Neural cell (in vitro differentiated cells): ENCODE data around the gene TK1.
"Not testable (repeated sequence)": the region's sequence is repeated elsewhere in the genome, so short reads cannot be mapped to it uniquely, and the experiment has no call there.

Experiments used
- EZH2 ChIP-seq: fragments of 200-600, 300-800 bp; shearing (Covaris generic), sonication (generic); IDR thresholded peaks from 2 replicates; pipeline ENCODE4 v1.6.1; 2014; ENCODE audit warnings: antibody characterized with exemption, low read length, borderline replicate concordance, mild to moderate bottlenecking; ENCODE audit not compliant: insufficient read depth, poor library complexity, severe bottlenecking
- SMC3 ChIP-seq: fragments of 450-650 bp; conservative IDR thresholded peaks from 2 replicates; pipeline ENCODE4 v1.6.1; 2014; ENCODE audit warnings: antibody characterized with exemption, mild to moderate bottlenecking, moderate library complexity; ENCODE audit not compliant: poor library complexity
- TAF1 ChIP-seq: IDR thresholded peaks from 2 replicates; pipeline ENCODE4 v1.6.1; 2012; ENCODE audit warnings: low read depth
- TF ChIP-seq, protein P1 (sequence below): fragments of 450-650 bp; IDR thresholded peaks from 2 replicates; pipeline ENCODE4 v1.5.1; 2014; ENCODE audit warnings: antibody characterized with exemption, mild to moderate bottlenecking, moderate library complexity; ENCODE audit not compliant: poor library complexity, severe bottlenecking

DNA sequence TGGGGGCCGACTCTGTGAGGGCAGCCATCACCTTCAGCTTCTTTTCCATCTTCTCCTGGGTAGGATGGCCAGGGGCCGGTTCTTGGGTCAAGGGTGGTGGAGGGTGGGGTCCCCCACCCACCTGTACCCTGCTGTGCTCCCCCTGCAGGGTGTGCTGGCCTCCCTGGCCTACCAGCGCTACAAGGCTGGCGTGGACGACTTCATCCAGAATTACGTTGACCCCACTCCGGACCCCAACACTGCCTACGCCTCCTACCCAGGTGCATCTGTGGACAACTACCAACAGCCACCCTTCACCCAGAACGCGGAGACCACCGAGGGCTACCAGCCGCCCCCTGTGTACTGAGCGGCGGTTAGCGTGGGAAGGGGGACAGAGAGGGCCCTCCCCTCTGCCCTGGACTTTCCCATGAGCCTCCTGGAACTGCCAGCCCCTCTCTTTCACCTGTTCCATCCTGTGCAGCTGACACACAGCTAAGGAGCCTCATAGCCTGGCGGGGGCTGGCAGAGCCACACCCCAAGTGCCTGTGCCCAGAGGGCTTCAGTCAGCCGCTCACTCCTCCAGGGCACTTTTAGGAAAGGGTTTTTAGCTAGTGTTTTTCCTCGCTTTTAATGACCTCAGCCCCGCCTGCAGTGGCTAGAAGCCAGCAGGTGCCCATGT, 15.1 kb downstream of the TK1 start:
- not testable (repeated sequence) for TF ChIP-seq EZH2, TAF1, SMC3
- TF ChIP-seq, protein P1, sequence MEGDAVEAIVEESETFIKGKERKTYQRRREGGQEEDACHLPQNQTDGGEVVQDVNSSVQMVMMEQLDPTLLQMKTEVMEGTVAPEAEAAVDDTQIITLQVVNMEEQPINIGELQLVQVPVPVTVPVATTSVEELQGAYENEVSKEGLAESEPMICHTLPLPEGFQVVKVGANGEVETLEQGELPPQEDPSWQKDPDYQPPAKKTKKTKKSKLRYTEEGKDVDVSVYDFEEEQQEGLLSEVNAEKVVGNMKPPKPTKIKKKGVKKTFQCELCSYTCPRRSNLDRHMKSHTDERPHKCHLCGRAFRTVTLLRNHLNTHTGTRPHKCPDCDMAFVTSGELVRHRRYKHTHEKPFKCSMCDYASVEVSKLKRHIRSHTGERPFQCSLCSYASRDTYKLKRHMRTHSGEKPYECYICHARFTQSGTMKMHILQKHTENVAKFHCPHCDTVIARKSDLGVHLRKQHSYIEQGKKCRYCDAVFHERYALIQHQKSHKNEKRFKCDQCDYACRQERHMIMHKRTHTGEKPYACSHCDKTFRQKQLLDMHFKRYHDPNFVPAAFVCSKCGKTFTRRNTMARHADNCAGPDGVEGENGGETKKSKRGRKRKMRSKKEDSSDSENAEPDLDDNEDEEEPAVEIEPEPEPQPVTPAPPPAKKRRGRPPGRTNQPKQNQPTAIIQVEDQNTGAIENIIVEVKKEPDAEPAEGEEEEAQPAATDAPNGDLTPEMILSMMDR: not testable (repeated sequence)
